Stimulated activated CD8-positive, alpha-beta memory T cell treated with anti-CD3 and anti-CD28 coated beads, Interleukin-4, amount 100 ng/mL, for 4 hours (primary cell): ENCODE data around the gene P3R3URF.
A peak's percentile ranks its signal among the peaks of the same experiment; 100 is the strongest.

Experiments
- DNase-seq, 2 donors: peaks; one replicate each; pipeline ENCODE4 v3.0.0-alpha.2; 2020; ENCODE audit warnings: low read depth in 2 of 2, low spot score in 1 of 2

The P3R3URF gene

GRCh38 chr1:46174448-46175231 lies 1.6 kb downstream of the P3R3URF start, which contains the start of gene TSPAN1:
TSPAN1 (plus strand) TSS chr1:46175087; CDS start chr1:46181108, 6,021 bp downstream.
- no peak for DNase-seq

DNA sequence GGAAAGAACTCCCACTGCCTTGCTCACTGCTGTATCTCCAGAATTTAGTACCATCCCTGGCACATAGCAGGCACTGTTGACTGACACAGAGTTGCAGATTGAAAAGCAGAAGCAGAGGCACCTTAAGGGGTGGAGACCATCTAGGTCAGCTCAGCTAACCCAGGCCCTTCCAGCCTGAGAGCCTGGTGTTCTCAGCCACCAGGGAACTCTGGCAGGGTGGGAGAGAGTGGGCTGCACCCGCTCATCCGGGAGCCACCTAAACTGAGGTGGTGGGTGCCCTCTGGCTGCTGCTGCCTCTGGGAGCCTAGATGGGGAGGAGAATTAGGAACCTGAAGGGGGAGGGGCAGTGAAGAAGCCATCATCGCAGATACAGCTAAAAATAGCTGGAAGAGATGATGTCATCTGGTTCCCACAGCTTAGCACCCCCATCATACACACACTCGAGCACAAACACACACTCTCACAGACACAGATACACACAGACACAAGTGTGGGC lies 2.9 kb downstream of the P3R3URF start:
- no peak for DNase-seq

GRCh38 chr1:46172321-46172720 lies 4.0 kb downstream of the P3R3URF start:
- DNase-seq: no peak

DNA sequence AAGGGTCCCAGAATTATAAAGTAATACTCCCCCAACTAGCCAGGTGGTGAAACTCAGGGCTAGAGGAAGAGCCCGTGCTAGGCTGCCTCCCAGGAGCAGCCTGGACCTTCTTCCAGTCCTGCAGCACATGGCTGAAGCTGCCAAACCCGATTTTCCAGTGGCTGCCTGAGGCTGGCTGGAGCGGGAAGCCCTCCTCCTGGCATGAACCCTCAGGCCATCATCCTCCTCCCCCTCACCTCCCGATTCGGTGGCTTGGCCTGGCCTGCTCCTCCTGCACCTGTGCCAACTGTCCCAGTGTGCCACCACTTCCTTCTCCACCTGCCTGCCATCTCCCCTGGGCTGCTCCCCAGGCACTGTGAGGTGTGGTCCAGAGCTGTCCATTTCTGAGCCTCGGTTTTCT lies 4.4 kb downstream of the P3R3URF start:
- DNase-seq: no peak

DNA sequence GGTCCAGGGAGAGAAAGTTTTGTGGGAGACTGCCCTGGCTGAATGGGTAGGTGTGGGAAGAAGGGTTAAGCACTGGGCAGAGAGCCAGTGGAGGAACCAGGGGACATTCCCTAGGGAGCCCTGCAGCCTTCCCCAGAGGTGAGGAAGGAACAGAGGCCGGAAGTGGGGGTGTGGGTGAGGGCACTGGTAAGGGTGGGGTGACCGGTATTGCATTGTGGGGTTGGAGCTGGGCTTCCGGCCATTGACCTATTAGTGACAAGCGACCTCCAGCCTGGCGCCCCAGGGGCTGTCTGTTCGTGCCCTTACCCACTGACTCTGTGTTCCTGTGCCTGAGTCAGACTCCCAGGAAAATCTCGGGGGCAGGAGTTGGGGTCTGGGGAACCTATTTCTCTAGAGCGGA lies 4.9 kb downstream of the P3R3URF start:
- no peak for DNase-seq

DNA sequence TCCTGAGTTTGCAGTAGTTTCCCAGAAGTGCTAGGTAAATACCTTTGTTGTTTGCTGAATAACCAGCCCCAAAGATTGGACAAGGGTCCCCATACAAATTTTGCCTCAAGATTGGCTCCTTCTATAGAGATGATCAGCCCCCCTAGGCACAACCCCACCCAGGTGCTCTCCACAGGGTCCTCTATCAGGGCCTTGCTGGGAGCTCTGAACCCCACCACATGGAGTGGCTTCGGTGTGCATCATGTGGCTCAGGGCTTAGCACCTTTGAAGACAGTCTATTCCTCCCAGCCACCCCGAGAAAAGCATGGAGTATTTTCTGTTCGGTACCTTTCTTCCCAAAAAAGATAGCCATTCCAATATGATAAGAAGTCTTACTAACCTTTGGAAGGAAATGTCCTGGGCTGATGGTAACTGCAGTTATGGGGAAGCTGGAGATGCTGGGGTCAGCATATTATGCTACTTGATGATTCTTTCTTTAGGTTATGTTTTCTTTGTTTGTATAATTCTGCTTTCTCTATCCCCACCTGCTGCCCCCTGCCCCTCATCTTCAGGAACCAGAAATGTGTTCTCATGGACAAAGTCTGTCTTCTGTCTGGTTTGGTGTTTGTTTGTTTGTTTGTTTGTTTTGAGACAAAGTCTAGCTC lies 6.4 kb downstream of the P3R3URF start:
- no peak for DNase-seq

DNA sequence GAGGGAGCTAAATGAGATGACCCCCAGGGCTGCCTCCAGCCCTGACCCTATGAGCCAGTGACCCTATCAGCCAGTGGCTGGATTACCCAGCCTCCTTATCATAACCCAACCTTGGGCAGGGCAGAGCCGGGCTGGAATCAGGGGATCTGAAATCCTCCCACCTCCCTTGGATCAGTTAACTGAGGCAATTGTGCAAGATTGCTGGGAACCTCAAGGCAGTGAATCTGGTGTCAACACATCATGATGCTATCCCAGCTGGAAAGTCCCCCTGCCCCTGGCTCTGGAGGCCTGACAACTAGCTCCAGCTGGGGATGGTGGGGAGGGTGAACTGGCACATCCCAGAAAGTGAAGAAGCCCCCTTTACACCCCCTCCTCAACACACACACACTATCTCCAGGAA lies 7.8 kb downstream of the P3R3URF start:
- no peak for DNase-seq

DNA sequence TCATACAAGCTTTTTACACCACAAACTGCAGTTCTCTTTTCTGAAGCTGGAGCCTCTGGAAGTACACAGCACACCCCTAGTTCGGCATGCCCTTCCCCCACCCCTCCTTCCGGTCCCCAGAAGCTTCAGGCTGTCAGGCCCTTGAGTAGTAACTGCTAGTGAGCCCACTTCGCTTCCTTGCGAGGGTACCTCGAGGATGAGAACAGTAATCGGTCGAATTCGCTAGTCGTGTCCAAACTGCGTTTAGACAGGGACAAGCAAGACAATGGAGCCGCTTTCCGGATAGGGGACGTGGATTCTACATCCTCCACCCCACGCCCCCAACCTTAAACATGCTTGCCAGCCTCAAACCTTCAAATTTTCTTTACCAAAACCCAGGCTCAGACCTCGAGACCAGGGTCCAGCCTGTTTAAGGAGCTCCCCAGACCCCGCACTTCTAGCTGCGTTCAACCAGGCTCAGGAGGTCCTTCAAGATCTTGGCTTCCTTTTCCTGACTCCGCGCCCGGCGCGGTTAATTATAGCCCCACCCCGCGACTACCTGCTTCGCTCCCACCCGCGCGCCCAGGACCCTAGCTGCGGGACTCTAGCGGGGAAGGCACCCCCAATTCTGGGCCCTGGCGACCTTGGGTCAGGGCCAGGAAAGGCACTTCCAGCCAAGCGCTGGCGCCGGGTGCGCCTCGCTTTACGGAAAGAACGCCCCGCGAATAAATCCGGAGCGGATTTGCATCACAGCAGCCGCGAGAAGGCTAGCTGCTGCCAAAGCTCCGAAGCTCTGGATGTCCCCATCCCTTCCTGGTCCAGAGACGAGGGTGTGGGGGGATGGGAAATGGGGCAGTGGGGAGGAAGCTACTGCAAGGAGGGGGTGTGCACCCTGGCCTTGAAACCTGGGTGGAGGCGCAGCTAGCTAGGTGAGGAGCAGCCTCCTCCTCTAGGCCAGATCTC lies 9.5 kb downstream of the P3R3URF start:
- DNase-seq: peak in 1 of 2 donors; percentile 4

- DNase-seq: no peak
These were observed 16.1 kb downstream of the P3R3URF start for GRCh38 chr1:46160212-46160611.

- DNase-seq: no peak
These were observed 16.8 kb downstream of the P3R3URF start for GRCh38 chr1:46159516-46159915.

GRCh38 chr1:46158312-46159281 lies 17.7 kb downstream of the P3R3URF start:
- DNase-seq: no peak

- no peak for DNase-seq
These were observed 18.4 kb downstream of the P3R3URF start for GRCh38 chr1:46157916-46158311.

DNA sequence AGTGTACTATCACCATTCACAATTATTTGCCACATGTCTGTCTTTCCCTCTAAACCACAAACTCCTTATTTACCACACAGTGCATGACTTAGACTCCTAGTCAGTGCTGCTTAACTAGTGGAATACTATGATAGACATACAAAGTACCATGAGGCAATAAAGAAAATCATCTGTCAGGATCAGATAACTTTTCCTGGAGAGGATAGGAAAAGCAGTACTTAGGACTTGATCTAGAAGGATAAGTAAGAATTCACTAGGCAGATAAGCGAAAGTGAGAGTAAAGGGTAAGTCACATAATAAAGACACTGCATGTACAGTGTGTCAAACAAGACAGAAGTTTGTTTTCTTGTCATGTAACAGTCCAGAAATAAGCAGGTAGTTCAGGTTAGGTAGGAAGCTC lies 22.6 kb downstream of the P3R3URF start:
- DNase-seq: no peak

DNA sequence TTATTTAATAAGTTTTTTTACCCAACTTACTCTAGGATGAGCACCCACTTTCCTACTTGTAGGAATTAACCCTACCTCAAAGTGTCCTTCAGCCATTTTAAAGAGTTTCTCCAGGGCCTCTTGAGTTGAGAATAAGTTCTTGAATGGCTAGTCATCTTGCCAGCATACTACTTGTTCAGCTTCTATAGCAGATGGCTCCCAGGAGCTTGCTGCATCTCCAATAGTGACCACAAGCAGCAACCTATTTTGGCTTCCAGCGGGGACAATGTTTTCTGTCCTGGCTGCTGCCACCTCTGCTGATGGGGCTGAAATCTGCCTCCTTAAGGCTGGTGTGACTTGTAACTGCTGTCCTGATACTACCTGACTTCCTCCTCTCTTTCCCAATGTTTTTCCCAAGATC lies 23.1 kb downstream of the P3R3URF start:
- DNase-seq: no peak

GRCh38 chr1:46152016-46152415 lies 24.3 kb downstream of the P3R3URF start:
- no peak for DNase-seq

- DNase-seq: no peak
These were observed 26.2 kb downstream of the P3R3URF start for GRCh38 chr1:46150085-46150484.

GRCh38 chr1:46148318-46148717 lies 28.0 kb downstream of the P3R3URF start:
- no peak for DNase-seq

- DNase-seq: no peak
These were observed 38.4 kb downstream of the P3R3URF start for GRCh38 chr1:46137916-46138315.

DNA sequence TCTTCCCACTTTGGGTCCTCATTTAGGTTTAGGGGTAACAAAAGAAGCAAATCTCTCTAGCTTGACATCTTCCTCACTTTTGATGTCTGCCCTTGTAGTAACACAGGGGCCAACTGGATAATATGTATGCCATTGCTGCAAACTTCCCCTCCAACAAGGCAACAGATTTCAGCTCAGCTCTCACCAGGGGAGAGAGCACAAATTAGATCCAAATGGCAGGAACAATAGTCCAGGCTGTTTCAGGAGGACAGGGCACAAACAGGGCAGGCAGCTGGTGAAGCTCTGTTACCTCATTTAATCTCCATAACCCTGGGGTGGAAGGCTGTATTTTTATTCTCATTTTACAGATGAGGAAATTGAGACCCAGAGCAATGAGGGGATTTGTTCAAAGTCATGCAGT lies 39.6 kb downstream of the P3R3URF start:
- no peak for DNase-seq

- no peak for DNase-seq
These were observed 41.5 kb downstream of the P3R3URF start for GRCh38 chr1:46134660-46135331.
